PC-3 (cell line): ENCODE results near the gene LRRTM4.
"Not testable (repeated sequence)": the region's sequence is repeated elsewhere in the genome, so short reads cannot be mapped to it uniquely, and the experiment has no call there.

ENCODE experiments used
- CTCF ChIP-seq: fragments of 300-600 bp; sonication (generic); conservative IDR thresholded peaks from 2 replicates; pipeline ENCODE4 v1.5.1; 2017; ENCODE audit warnings: antibody characterized with exemption, low read depth, mild to moderate bottlenecking, low read length
- EZH2 ChIP-seq: fragments of 300-600 bp; sonication (generic); IDR thresholded peaks from one replicate; pipeline ENCODE4 v1.6.1; 2017; ENCODE audit warnings: antibody characterized with exemption, mild to moderate bottlenecking, low read length; ENCODE audit not compliant: unreplicated experiment

GRCh38 chr2:76697998-76698713 is 824.0 kb downstream of the LRRTM4 start:
- not testable (repeated sequence) for TF ChIP-seq CTCF, EZH2
